Activated CD8-positive, alpha-beta memory T cell treated with anti-CD3 and anti-CD28 coated beads for 36 hours (primary cell): ENCODE data around the gene ZNF263. TPM values are rescaled to one million over a fixed set of nuclear protein-coding genes. Genes with fewer than 3 reads are reported as not detected.

Experiments used
- CTCF ChIA-PET: fragments of 350-600 bp; sonication (Branson Sonifier 250); formaldehyde crosslinking; loops from one replicate; lab custom pipeline; 2021; ENCODE audit warnings: antibody characterized with exemption; lab: Charles Lee
- POLR2A ChIA-PET: fragments of 350-600 bp; sonication (Branson Sonifier 250); formaldehyde crosslinking; loops from one replicate; lab custom pipeline; 2021; ENCODE audit warnings: antibody characterized with exemption; lab: Charles Lee
- total RNA-seq, 2 experiments: library from RNA; stranded (reverse); gene quantifications; one replicate each; pipeline ENCODE4 v1.2.3, GENCODE V29; 2021

The ZNF263 gene
- total RNA-seq, 2 experiments from 2014 or later, result 26.2 to 27.0 TPM

DNA sequence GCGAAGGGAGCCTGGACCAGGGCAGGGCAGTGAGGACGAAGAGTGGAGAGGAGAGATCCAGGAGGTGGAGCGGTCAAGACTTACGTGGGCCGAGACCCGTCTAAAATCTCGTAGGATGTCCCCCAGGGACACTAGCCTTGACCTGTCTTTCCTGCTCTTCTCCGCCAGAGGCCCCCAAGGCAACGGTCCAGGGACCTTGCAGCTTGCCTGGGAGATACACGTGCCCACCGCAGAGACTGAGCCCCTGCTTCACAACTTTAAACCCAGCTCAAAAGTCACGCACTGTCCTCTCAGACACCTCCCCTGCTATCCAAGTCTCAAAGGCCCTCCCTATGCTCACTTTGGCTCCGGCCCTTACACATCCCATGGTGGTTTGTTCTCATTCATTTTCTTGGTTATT lies 12.5 kb downstream of the ZNF263 start:
- ChIA-PET POLR2A (interaction anchor here (0.5 to 0.7 kb wide), 2 partner anchors 13 to 14 kb away, joined by 3 to 4 read pairs; partner anchors contain the start of gene ZNF263), CTCF (no interaction called here)

- POLR2A ChIA-PET, result interaction anchor here (1.1 to 2.2 kb wide), 2 partner anchors 21 to 97 kb away, joined by 3 to 14 read pairs; partner anchors contain the start of genes ZNF174, ZNF263 and ZSCAN32
- CTCF ChIA-PET, result interaction anchor here (1.3 kb wide), 1 partner anchor 13 kb away, joined by 4 read pairs; no protein-coding TSS in a partner anchor
These were observed 21.1 kb downstream of the ZNF263 start for GRCh38 chr16:3304370-3304769.

GRCh38 chr16:3305109-3306068 lies 22.1 kb downstream of the ZNF263 start, which contains the start of the genes TIGD7 and ZNF75A:
Gene TIGD7 (minus strand): TSS chr16:3305430. CDS start chr16:3300614, 4,816 bp downstream.
Gene ZNF75A (plus strand): TSS chr16:3305497. CDS start chr16:3308429, 2,932 bp downstream.
- POLR2A ChIA-PET, result interaction anchor here (1.1 to 2.2 kb wide), 4 partner anchors 12 to 96 kb away, joined by 3 to 14 read pairs (median 4); partner anchors contain the start of genes ZNF174, ZNF263 and ZSCAN32

GRCh38 chr16:3306078-3306477 lies 22.8 kb downstream of the ZNF263 start:
- ChIA-PET CTCF (interaction anchor here (0.9 to 1.2 kb wide), 2 partner anchors 12 to 39 kb away, joined by 3 read pairs; no protein-coding TSS in a partner anchor), POLR2A (interaction anchor here (1.1 to 2.2 kb wide), 3 partner anchors 11 to 42 kb away, joined by 3 to 14 read pairs (median 5); partner anchors contain the start of gene ZNF263)

More at GRCh38 chr16:3305109-3306068, 22.1 kb downstream of the ZNF263 start, which contains the start of the genes TIGD7 and ZNF75A:
- CTCF ChIA-PET, result interaction anchor here (0.9 to 1.3 kb wide), 3 partner anchors 12 to 39 kb away, joined by 3 to 4 read pairs (median 3); no protein-coding TSS in a partner anchor

DNA sequence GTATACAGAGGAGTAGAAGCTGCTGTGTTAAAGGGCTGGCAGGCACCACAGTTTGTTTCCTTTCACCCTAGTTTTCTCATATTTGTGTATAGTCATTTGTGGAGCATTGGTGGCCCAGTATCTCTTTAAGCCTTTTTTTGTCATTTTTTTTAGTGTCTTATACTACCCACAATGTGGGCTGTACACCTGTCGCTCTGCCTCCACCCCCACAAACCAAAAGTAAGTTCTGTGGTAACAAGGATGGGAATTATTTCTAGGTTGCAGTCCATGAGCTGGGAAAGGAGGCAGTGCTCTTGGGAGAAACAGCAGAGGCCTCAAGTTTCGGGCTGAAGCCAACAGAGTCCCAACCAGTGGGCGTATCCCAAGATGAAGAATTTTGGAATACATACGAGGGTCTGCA lies 28.2 kb downstream of the ZNF263 start:
- ChIA-PET POLR2A (no interaction called here), CTCF (no interaction called here)

DNA sequence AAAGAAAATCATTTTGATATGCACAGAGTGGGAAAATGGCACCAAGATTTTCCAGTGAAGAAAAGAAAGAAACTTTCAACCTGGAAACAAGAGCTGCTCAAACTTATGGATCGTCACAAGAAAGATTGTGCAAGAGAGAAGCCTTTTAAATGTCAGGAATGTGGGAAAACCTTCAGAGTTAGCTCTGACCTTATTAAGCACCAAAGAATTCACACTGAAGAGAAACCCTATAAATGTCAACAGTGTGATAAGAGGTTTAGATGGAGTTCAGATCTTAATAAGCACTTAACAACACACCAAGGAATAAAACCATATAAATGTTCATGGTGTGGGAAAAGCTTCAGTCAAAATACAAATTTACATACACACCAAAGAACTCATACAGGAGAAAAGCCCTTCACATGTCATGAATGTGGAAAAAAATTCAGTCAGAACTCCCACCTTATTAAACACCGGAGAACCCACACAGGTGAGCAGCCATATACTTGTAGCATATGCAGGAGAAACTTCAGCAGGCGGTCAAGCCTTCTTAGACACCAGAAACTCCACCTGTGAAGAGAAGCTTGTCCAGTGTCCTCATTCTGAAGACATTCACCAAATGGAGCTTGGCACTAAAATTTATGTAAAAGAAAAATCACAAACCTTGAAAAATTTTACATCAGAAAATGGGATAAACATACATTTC lies 34.2 kb downstream of the ZNF263 start:
- ChIA-PET POLR2A (interaction anchor here (0.6 to 1.0 kb wide), 3 partner anchors 11 to 53 kb away, joined by 3 read pairs; no protein-coding TSS in a partner anchor), CTCF (interaction anchor here (1.0 to 1.6 kb wide), 4 partner anchors 12 to 87 kb away, joined by 3 to 4 read pairs (median 3); partner anchors contain the start of genes TIGD7 and ZNF75A)

DNA sequence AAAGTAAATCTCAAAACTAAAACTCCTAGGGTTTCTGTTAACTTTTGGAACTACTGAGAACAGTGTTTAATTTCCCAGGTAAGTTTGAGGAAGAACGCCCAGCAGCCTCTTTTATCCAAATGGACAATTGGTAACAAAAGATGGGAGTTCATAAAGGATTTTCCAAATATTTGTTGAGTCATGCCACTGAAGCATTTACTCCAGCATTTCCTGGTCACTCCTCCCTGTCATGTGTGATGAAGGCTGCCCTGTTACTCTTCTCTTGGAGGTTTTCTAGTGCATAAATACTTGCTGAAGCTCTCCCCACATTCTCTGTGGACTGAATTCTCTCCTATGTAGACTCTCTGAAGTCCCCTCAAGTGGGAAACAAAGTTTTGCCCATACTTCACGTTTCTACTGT lies 38.5 kb downstream of the ZNF263 start:
- ChIA-PET CTCF (no interaction called here), POLR2A (interaction anchor here (0.7 kb wide), 1 partner anchor 132 kb away, joined by 3 read pairs; no protein-coding TSS in a partner anchor)

DNA sequence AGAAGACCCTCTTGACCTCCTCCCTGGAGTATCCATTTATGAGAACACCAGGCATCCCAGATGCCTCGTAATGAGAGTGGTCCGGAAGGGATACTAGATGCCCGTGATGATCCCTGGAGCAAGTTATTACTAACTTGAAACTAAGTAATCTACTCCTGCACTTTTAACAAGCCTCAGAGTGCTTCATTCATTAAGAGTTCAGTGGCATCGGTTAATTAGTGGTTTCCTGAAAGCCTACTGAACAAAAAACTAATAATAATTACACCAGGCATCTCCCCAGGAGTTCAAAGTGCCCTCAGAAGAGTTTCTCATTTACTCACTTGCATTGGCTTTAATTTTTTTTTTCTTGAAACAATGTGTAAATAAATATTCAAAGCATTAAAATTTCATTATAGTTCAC lies 44.2 kb downstream of the ZNF263 start:
- POLR2A ChIA-PET, result no interaction called here
- CTCF ChIA-PET, result interaction anchor here (0.5 kb wide), 1 partner anchor 23 kb away, joined by 3 read pairs; no protein-coding TSS in a partner anchor

GRCh38 chr16:3328104-3328503 lies 44.8 kb downstream of the ZNF263 start:
- CTCF ChIA-PET, result interaction anchor here (0.5 kb wide), 1 partner anchor 22 kb away, joined by 3 read pairs; no protein-coding TSS in a partner anchor
- POLR2A ChIA-PET, result no interaction called here

- POLR2A ChIA-PET, result no interaction called here
- CTCF ChIA-PET, result no interaction called here
These were observed 45.4 kb downstream of the ZNF263 start for GRCh38 chr16:3328643-3329042.

Other genes starting within 250 kb of the ZNF263 start
- under 1 TPM; 0.11 to 0.17 TPM for gene BICDL2, start 246.5 kb upstream of the ZNF263 start, total RNA-seq
- gene MMP25, start 236.9 kb upstream of the ZNF263 start, total RNA-seq, result 1 to 10 TPM; 1.3 to 2.2 TPM
- 1,000 to 10,000 TPM; 1,098 to 1,123 TPM for gene IL32, start 217.9 kb upstream of the ZNF263 start, total RNA-seq
- gene ZSCAN10, start 184.2 kb upstream of the ZNF263 start, total RNA-seq, result not detected
- under 1 TPM in 1 of 2 experiments, not detected in 1; 0.23 TPM for gene ZNF205, start 170.9 kb upstream of the ZNF263 start, total RNA-seq
- gene ZNF213, start 148.5 kb upstream of the ZNF263 start, total RNA-seq, result 1 to 10 TPM; 8.6 to 9.2 TPM
- not detected for gene OR1F1, start 95.3 kb upstream of the ZNF263 start, total RNA-seq
- gene ZNF200, start 48.3 kb upstream of the ZNF263 start, total RNA-seq, result 10 to 100 TPM; 11.3 to 11.8 TPM
- gene MEFV, start 26.9 kb upstream of the ZNF263 start, total RNA-seq, result under 1 TPM in 1 of 2 experiments, not detected in 1; 0.19 TPM
- gene TIGD7, start 21.9 kb downstream of the ZNF263 start, total RNA-seq, result 1 to 10 TPM; 4.5 to 4.6 TPM
- 10 to 100 TPM; 36.3 to 37.3 TPM for gene ZNF75A, start 22.0 kb downstream of the ZNF263 start, total RNA-seq
- gene OR2C1, start 72.4 kb downstream of the ZNF263 start, total RNA-seq, result not detected
- 10 to 100 TPM; 11.8 to 13.1 TPM for gene ZSCAN32, start 117.5 kb downstream of the ZNF263 start, total RNA-seq
- gene ZNF174, start 117.7 kb downstream of the ZNF263 start, total RNA-seq, result 10 to 100 TPM; 10.1 to 10.8 TPM
- gene ZNF597, start 160.0 kb downstream of the ZNF263 start, total RNA-seq, result 1 to 10 TPM; 1.9 to 2.2 TPM
- gene NAA60, start 160.2 kb downstream of the ZNF263 start, total RNA-seq, result 10 to 100 TPM; 34.4 to 36.5 TPM
- not detected for gene C16orf90, start 212.0 kb downstream of the ZNF263 start, total RNA-seq
- gene CLUAP1, start 217.5 kb downstream of the ZNF263 start, total RNA-seq, result 10 to 100 TPM; 13.8 to 15.4 TPM